Hepatocyte (in vitro differentiated cells): ENCODE results near the gene CHD5.

Experiments
- CTCF ChIP-seq: fragments of 200-600 bp; sonication (generic); IDR thresholded peaks from 2 replicates; pipeline ENCODE4 v1.5.1; 2016; ENCODE audit warnings: antibody characterized with exemption, mild to moderate bottlenecking; ENCODE audit not compliant: poor library complexity
- EZH2 ChIP-seq: fragments of 200-600 bp; sonication (generic); IDR thresholded peaks from 2 replicates; pipeline ENCODE4 v1.6.1; 2016; ENCODE audit warnings: antibody characterized with exemption, mild to moderate bottlenecking, borderline replicate concordance

GRCh38 chr1:6121021-6121421 lies 59.1 kb downstream of the CHD5 start:
- no peak for TF ChIP-seq CTCF
- no peak for TF ChIP-seq EZH2
